ENCODE results near the gene STRN3.
"Not testable (repeated sequence)": the region's sequence is repeated elsewhere in the genome, so short reads cannot be mapped to it uniquely, and the experiment has no call there.

Gene STRN3

DNA sequence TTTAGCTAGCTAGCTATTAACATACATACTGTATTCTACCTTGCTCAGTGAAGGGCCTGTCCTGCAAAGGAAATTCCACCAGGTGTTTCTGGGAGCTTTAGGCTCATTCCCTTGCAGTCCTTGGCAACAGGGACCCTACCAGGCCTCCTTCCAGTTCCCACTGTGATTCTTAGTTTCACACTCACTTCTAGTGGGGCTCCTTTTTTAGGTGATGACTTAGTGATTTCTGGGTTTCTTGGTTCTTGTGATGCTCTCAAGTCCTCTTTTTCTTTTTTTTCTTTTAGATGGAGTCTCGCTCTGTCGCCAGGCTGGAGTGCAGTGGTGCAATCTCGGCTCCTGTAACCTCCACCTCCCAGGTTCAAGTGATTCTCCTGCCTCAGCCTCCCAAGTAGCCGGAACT lies 10.4 kb upstream of the STRN3 start:
- no peak for ATAC-seq

DNA sequence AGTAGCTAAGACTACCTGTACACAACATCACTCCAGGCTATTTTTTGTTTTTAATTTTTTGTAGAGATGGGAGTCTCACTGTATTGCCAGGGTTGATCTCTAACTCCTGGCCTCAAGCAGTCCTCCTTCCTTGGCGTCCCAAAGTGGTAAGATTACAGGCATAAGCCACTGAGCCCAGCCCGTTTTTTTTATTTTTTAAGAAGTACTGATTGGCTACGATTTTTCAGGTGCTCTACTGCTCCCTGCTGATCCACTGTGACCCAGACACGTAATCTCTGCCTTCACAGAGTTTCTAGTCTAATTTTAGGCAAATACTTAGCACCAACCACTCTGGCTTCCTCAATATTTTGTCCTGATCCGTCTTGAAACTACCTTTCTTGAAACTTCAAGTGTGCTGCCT lies 4.3 kb upstream of the STRN3 start:
- no peak for ATAC-seq

DNA sequence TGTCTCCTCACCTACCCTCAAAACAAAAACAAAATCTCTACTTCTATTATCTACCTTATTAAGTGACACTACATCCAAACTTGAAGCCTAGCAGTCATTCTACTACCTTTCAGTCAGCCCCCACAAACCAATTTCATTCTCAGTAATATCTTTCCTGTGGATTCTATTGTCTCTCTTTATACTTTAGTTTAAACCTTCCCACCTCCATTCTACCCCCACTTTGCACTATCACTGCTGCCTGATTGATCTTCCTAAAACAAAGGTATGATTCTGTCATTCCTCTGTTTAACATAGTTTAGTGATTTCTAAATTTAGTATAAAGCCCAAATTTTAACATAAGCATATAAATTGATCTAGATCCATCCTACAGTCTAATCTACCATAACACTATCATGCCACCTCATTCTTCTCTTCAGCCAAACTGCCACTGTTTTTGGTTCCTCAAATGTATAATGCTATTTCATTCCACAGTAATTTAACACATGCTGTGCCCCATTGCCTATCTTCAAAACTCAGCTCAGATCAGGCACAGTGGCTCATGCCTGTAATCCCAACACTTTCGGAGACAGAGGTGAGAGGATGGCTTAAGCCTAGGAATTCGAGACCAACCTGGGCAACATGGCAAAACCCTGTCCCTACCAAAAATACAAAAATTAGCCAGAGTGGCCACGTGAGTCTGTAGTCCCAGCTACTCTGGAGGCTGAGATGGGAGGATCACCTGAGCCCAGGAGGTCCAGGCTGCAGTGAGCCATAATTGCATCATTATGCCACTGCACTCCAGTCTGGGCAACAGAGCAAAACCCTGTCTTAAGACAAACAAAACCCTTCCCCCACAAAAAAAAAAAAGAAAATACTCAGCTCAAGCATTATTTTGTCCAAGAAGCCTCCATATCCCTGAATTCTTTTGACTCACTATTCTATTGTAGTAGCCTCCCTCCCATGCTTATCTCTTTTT lies 3.1 kb upstream of the STRN3 start:
- ATAC-seq, result no peak

DNA sequence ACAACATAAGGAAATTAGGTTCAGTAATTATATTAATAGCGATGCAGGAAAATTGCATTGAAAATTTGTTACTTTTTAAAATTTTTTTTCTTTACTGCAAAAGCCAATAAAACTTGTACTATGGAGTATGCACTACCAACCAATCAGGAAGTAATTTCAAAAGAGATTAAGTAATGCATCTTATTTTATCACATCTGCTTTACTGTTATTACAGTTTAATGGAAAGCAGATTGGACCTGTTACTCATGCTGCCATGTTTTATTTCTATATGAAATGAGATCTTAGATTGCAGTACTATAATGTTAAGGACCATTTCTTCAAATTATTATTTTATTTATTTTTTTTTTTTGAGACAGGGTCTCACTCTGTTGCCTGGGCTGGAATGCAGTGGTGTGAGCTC lies 1.7 kb upstream of the STRN3 start:
- no peak for ATAC-seq

DNA sequence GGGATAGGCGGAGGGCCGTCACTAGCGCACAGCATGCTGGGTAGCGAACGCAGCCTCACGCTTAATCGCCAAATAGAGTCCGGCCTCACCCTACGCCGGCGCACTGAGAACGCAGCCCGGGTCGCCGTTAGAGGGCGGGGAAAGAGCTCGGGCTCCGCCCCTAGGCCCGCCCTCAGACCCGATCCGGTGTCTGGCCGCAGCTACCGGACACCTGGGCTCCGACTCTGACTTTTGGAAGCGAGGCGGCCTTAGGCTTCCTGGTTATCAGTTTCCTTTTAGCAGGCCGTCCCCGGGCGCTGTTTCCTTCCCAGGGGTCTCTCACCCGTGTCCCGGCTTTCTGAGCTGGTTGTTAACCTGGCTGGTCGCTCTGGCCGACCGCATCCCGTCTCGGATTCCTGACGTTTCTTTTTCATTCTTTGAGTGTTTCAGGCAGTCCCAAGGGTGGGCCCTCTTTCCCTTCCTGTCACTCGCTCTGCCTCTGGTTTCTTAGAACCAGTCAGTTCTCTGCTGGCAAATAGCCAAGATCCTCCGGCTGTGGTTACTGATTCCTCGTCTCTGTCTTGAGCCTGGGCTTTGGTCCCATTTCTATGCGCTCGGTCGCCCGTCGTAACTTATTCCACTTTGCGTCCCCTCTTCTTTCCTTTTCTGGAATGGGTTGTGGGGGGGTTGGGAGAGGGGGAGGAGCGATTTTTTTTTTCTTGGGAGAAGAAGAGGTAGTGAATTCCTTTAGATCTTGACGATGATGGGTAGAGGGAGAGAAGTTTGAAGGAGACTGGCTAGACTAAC lies 464 bp upstream of the STRN3 start:
- ATAC-seq, result peak; percentile 93 to 95

DNA sequence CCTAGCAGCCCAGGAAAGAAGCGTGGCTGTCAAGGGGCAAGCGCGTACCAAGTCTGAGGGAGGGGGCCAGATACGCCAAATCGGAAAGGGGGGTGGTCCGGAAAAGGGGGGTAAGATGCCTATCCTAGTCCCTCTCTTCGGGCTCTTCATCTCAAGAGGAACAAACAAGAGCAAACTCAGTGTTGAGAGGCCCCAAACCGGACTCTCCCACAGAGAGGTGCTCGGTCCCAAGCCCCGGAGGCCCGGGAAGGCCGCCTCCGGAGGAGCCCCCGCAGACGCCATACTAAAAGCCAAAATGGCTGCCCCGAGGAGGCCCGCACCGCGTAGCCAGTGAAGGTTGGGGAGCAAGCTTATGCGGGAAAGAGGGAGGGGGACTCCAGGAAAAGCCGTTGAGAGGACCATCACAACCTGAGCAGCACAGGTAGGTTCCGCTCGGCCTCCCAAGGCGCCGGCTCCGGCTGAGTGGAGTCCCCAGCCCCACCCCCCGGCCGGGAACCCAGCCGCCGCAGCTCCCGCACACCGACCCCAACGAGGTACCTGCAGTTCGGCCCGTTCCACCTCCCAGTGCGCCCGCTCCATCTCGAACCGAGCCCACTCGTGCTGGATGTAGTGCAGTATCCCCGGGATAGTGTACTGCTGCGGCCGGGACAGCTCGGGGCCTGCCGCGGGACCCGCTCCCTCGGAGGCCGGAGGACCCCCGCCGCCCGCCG lies 657 bp downstream of the STRN3 start, which contains the start of gene AP4S1:
TSS of gene AP4S1 (plus strand) at position 283 of the 710 bp plus-strand sequence. CDS start 40,548 bp downstream, outside the sequence.
- peak; percentile 11 to 12 for ATAC-seq

DNA sequence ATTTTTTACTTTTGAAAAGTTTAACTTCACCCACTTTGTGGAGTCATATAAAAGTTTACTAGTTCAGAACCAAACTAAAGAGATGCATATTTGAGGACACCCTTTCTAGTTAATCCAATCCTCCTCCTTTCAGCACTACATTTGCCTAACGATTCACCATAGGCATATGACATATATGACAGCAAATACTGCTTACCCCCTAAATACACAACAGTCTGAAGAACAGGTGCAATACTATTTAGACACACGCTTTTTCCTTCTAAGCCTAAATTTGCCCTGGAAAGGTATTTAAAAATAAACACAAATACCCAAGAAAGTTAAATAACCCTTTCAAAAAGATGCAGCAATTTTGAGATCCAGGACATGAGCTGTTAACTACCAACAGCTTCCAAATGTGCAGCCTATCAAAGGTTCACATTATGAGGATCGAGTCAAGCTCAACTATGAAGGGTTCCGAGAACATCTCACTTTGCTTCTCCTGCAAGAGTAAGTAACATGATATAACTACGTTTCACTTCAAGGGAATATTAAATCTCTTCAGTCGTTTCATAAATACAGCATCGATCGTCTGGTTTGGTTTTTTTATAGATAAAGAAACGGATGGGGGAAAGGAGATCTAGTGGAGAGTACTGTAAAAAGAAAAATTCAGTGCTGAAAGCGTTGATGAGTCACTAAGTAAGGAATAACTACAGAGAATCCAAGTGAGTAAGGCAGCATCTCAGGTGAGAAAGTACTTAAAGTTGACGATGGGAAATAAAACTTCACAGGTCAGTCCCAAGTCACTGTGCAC lies 1.4 kb downstream of the STRN3 start:
- no peak for ATAC-seq

DNA sequence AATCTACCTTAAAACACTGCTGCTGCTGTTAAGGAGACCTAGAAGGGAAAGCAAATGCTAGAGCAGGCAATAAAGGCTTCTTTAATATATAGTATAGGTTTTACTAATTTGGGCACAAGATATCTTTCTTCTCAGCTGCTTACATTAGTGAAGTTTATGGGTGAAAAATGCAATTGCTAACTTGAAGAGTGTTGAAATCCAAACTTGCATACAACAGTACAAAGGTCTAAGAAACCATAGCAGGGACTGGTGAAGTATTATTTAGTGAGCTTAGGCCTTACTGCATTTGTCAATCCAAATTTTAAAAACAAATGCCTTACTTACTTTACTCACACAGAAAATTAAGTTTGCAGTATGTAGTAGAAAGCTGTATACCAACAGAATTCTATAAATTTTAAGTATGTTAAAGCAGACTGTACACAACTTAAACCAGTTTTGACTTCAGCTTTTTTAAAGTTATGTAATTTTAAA lies 2.1 kb downstream of the STRN3 start:
- ATAC-seq, result no peak

DNA sequence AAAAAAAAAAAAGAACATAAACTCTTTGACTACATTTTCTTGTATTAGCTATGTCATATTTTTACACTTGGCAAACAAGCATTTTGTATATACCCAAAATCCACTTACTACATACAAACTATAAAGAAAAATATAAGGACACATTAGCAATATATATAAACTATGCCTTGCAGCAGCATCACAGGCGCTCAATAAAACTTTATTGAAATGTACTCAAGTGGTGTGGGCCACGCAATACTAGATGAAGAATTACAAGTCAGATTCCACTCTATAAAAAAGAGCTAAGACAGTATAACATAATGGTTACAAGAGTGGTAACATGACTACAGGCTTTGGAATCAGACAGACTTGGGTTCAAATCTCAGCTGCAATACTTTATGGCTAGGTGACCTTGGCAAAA lies 3.8 kb downstream of the STRN3 start:
- ATAC-seq, result no peak

DNA sequence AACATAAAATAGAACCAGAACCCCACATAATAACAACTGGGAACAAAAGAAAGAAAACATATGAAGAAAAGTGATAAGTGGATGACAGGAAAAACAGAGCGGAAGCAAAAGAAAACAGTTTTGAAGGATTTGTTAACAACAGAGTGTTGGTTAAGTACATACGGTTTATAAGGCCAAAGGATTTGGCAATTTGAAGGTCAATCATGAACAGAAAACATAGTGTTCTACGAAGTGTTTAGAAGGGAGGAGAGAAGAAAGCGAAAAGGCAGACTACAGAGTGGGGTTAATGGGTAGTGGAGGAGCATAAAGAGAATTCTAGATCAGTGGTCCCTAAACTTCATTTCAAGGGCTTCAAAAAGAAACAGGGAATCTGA lies 4.6 kb downstream of the STRN3 start:
- ATAC-seq, result no peak

DNA sequence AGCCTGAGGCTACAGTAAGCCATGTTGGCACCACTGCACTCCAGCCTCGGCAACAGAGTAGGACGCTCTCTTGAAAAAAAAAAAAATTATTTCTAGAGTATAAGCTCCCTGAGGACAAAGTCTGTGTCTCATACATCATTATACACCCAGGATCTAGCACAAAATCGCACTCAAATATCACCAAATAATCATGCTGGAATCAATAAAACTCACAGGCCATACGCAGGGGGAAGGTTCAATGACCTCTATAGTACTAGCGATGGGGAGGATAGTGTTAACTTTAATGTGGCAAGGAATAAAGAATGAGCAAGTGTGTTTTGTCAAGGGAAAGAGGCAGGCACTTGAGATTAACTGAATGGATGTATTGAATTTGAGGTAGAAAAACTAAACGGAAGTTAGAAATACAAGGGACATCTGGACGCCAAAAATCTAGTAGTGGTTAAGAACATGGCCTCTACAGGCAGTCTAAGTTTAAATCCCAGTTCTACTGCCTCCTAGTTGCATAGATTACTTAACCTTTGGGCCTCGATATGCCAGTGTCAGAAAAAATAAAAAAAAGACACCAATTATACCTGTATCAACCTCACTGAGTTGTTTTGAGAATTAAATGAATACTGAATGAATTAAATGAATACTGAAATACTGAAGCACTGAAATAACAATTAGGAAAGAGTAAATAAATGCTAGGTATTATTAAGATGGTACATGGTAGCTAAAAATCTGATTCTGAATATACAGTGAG lies 5.2 kb downstream of the STRN3 start:
- no peak for ATAC-seq

DNA sequence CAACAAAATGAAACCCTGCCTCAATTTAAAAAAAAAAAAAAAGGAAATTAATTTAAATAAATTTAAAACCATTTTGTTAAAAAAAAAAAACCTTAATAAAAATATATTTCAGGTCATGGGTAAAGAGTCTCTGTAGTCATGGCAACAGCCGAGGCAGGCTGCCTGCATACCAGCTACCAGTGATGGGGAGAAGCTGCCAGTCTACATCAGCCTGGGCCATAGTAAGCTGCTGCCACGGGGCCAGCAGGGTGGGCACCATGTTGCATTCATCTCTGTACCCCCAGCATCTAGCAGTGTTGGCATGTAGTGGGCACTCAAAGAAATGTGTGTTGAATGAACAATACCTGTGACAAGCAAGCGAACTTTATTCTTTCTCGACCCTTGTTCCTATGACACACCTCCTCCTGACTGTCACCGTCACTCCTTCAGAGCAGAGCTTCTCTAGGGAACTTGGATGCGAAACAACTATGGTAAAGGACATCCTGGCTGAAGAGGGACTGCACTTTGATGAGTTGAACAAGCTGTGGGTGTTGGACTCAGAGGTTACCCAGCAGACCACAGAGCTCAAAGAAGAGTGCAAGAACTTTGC lies 8.0 kb downstream of the STRN3 start:
- no peak for ATAC-seq

DNA sequence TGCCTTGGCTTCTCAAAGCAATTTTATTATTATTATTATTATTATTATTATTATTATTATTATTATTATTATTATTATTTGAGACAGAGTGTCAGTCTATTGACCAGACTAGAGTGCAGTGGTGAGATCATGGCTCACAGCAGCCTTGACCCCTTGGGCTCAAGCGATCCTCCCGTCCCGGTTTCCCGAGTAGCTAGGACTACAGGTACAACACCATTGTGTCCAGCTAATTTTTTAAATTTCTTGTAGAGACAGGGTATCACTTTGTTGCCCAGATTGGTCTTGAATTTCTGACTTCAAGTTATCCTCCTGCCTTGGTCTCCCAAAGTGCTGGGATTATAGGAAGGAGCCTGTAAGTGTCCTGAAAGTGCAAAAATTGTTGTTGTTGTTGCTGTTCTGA lies 12.3 kb downstream of the STRN3 start:
- ATAC-seq, result no peak

DNA sequence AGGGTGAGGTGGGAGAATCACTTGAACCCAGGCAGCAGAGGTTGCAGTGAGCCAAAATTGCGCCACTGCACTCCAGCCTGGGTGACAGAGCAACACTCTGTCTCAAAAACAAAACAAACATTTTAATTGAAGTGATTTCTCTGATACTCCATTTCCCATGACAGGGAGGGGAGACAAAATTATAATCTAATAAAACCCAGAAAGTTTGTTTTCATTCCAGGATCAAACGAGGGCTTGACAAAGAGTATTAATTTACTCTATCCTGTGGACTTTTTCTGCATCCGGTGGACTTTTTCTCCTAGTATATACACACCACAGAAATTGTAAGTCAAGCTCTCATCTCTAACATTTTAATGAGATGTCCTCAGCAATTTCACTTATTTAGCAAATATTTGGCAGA lies 15.2 kb downstream of the STRN3 start:
- ATAC-seq, result no peak

DNA sequence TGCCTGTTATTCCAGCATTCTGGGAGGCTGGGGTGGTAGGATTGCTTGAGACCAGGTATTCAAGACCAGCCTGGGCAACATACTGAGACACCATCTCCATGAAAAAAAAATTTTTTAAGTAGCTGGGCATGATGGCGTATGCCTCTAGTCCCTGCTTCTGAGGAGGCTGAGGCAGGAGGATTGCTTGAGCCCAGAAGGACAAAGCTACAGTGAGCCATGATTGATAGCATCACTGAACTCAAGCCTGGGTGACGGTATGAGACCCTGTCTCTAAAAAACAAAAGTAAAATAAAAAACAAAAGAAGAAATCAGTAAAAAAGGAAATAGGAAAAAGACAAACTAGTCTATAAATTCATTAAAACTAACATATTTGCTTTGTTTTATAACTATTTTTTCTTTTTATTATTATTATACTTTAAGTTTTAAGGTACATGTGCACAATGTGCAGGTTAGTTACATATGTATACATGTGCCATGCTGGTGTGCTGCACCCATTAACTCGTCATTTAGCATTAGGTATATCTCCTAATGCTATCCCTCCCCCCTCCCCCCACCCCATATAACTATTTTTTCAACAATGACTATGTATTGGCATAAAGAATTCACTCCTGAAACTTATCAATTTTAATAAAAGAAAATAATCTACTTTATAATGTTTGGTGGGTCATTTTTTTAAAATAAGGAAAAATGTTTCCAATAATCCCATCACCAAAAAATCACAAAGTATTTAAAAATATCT lies 16.2 kb downstream of the STRN3 start:
- no peak for ATAC-seq

DNA sequence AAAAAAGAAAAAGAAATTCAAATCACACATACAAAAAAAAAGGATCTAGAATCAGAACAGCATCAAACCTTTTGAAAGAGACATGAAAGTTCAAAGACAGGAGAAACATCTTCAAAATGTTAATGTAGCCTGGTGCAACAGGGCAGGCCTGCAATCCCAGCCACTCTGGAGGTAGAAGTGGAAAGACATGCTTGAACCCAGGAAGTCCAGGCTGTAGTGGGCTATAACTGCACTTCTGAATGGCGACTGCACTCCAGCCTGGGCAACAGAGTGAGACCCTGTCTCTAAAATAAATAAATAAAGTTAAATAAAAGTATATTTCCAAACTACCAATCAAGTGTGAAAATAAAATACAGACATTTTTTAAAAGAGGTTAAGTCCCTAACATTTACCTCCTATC lies 19.5 kb downstream of the STRN3 start:
- no peak for ATAC-seq

DNA sequence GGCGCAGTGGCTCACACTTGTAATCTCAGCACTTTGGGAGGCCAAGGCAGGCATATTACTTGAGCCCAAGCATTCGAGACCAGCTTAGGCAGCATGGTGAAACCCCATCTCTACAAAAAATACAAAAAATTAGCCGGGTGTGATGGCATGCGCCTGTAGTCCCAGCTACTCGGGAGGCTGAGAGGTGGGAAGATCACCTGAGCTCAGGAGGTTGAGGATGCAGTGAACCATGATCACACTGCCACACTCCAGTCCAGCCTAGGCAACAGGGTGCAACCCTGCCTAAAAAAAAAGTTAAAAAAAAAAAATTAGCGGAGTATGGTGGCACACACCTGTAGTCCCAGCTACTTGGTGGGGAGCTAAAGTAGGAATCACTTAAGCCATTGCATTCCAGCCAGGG lies 22.2 kb downstream of the STRN3 start:
- not testable (repeated sequence) for ATAC-seq

DNA sequence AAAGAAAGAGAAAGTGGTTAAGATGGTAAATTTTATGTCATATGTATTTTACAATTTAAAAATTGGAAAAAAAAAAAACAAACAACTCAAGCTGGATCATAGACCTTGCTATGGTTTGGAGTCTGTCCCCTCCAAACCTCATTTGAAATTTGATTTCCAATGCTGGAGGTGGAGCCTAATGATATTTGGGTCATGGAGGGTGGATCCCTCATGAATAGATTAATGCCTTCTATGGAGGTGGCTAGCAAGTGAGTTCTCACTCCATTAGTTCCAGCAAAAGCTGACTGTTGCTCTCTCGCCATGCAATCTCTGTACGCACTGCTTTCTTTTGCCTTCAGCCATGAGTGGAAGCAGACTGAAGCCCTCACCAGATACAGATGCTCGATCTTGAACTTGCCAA lies 22.9 kb downstream of the STRN3 start:
- no peak for ATAC-seq

DNA sequence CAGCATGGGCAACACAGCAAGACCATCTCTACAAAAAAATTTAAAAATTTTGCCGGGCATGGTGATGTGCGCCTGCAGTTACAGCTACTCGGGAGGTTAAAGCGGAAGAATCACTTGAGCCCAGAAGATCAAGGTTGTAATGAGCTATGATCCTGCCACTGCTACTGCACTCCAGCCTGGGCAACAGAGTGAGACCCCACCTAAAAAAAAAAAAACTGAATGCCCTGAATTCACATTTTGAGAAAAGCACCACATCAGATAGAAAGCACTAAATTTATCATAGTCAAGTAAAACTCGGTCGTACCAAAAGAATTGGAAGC lies 24.9 kb downstream of the STRN3 start:
- ATAC-seq, result no peak

DNA sequence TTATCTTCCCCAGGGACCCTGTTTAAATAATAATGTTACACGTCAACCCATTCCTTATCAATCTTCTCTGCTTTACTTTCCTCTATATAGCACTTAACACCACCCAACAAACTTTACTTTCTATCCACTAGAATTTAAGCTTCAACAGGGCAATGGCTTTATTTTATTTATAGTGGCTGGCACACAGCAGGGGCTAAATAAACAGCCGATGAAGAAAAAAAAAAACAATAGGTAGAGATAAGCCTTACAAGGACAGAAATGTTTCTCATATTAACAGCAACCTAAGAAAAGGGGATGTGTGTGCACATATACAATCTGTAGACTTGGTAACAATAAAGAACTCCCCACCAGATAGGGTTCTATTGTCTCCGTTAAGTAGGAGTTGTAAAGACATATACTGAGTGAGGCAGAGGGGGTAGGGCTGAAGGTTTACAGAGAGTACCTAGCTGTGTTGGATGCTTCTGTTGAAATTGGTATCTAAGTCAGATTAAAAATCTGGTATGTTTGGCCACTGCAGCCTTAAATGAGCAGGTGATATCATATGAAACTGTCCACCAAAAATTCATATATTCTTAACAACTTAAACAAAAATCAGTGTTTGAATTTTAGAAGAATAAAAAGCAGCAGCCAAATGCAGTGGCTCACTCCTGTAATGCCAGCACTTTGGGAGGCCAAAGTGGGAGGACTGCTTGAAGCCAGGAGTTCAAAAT lies 25.4 kb downstream of the STRN3 start:
- no peak for ATAC-seq

Data from activated CD4-positive, CD25-positive, alpha-beta regulatory T cell treated with anti-CD3 and anti-CD28 coated beads, Interleukin-2, amount 50 U/mL, for 24 hours (primary cell).